HG03439 (cell line): ENCODE results near the gene ADAMTS19.

Experiments used
- ATAC-seq: cut with Tn5 transposase; IDR thresholded peaks from one replicate; pipeline ENCODE4 v1.9.1; 2021; ENCODE audit warnings: mild to moderate bottlenecking, moderate library complexity; ENCODE audit not compliant: unreplicated experiment

The ADAMTS19 gene

GRCh38 chr5:129748913-129749880 is 289.1 kb downstream of the ADAMTS19 start:
- no peak for ATAC-seq

GRCh38 chr5:129760636-129761325 is 300.7 kb downstream of the ADAMTS19 start:
- no peak for ATAC-seq

- ATAC-seq, result no peak
Observed at GRCh38 chr5:129763651-129764050, 303.6 kb downstream of the ADAMTS19 start.

- ATAC-seq, result no peak
Observed at GRCh38 chr5:129766798-129767197, 306.7 kb downstream of the ADAMTS19 start.

GRCh38 chr5:129767927-129768380 is 307.9 kb downstream of the ADAMTS19 start:
- peak; percentile 86 for ATAC-seq

GRCh38 chr5:129768735-129769134 is 308.6 kb downstream of the ADAMTS19 start:
- no peak for ATAC-seq

GRCh38 chr5:129770024-129770820 is 310.1 kb downstream of the ADAMTS19 start:
- no peak for ATAC-seq

- peak; percentile 71 for ATAC-seq
Observed at GRCh38 chr5:129771058-129771838, 311.1 kb downstream of the ADAMTS19 start.

- no peak for ATAC-seq
Observed at GRCh38 chr5:129773376-129773775, 313.3 kb downstream of the ADAMTS19 start.

- ATAC-seq, result no peak
Observed at GRCh38 chr5:129781594-129781993, 321.5 kb downstream of the ADAMTS19 start.
